ENCODE results near the gene MCC. TPM values are rescaled to one million over a fixed set of nuclear protein-coding genes. Genes with fewer than 3 reads are reported as not detected.

The MCC gene
- total RNA-seq, 1 experiment from 2014 or later: 7.6 TPM

- Histone ChIP-seq H3K14ac (ENCODE audit: insufficient read depth, low read length) (no peak overlapping the region), H3K27ac (ENCODE audit: insufficient read length, low read depth, low read length) (no peak overlapping the region), H3K9me3 (ENCODE audit: control insufficient read depth, low read depth, low read length) (no peaks in the 10 kb centered on the region), H3T11ph (ENCODE audit: low read length) (no peak overlapping the region), H3K18ac (ENCODE audit: insufficient read length, low read depth, low read length) (no peak overlapping the region), H2BK20ac (ENCODE audit: low read depth, low read length, poor library complexity, severe bottlenecking) (no peak overlapping the region), H3K4me2 (ENCODE audit: insufficient read depth, insufficient read length, low read length) (no peak overlapping the region), H3K4ac (ENCODE audit: low read depth, low read length) (no peak overlapping the region), H4K20me1 (ENCODE audit: control insufficient read depth, insufficient read depth, insufficient read length) (no peaks in the 10 kb centered on the region), H3K79me2 (ENCODE audit: insufficient read depth, low read length) (peaks cover 13% of the 10 kb centered on the region; the same call in 1 of the 2 replicates), H3K23me2 (ENCODE audit: insufficient read length, low read depth, low read length, poor library complexity, severe bottlenecking) (no peaks in the 10 kb centered on the region), H3K9ac (ENCODE audit: extremely low read depth, insufficient read length, low read length) (no peak overlapping the region), H3K27me3 (ENCODE audit: insufficient read depth, low read length) (no peaks in the 10 kb centered on the region), H2BK15ac (ENCODE audit: low read depth, low read length) (no peak overlapping the region), H3K79me1 (ENCODE audit: insufficient read depth, low read depth, low read length, poor library complexity, severe bottlenecking) (peaks cover 5% of the 10 kb centered on the region), H4K5ac (ENCODE audit: insufficient read length, low read depth, low read length) (no peak overlapping the region), H2BK5ac (ENCODE audit: insufficient read length, low read length) (no peak overlapping the region), H3K4me1 (ENCODE audit: insufficient read depth, low read length) (peaks cover 4% of the 10 kb centered on the region; the same call in 1 of the 2 replicates), H2BK120ac (ENCODE audit: low read depth, low read length, poor library complexity, severe bottlenecking) (no peak overlapping the region), H3K23ac (ENCODE audit: insufficient read length, low read depth, low read length) (no peak overlapping the region), H2AK5ac (ENCODE audit: insufficient read length, low read length) (no peak overlapping the region), H2BK12ac (ENCODE audit: insufficient read length, low read depth, low read length) (no peak overlapping the region), H2AFZ (ENCODE audit: low read length) (no peak overlapping the region), H4K8ac (replicated peaks; ENCODE audit: insufficient read length, low read depth, low read length) (no peak overlapping the region), H4K91ac (ENCODE audit: insufficient read length, low read depth, low read length) (no peak overlapping the region), H3K56ac (ENCODE audit: insufficient read length, low read depth, low read length) (no peak overlapping the region)
- no CpG with 5 or more reads among the region's 2 CpGs for WGBS (ENCODE audit: extremely low coverage, insufficient read length, low lambda C conversion rate)
- peak; percentile 34 for DNase-seq
- no peaks in the 10 kb centered on the region; a peak in 1 of 7 replicates for H3K36me3 Mint-ChIP-seq (ENCODE audit: insufficient read depth in 1 of 3, low read depth in 3 of 3)
- no peak overlapping the region for H3K4me3 Mint-ChIP-seq
- H3K27ac Mint-ChIP-seq: peak overlapping the region; percentile 50 to 97 (median 94); a peak in 5 of 7 replicates
- H3K9me3 Mint-ChIP-seq: no peaks in the 10 kb centered on the region; a peak in 1 of 5 replicates
- no peaks in the 10 kb centered on the region for H3K27me3 Mint-ChIP-seq (ENCODE audit: low read depth)
- TF ChIP-seq CTCF (conservative IDR thresholded peaks at IDR 0.05): no peak
- H3K4me1 Mint-ChIP-seq: peaks cover 42 to 53% of the 10 kb centered on the region in 2 experiments
Observed at GRCh38 chr5:113276001-113276400, 212.3 kb downstream of the MCC start.

All from H9 (cell line).